ENCODE results near the gene SHPK. TPM values are rescaled to one million over a fixed set of nuclear protein-coding genes. Genes with fewer than 3 reads are reported as not detected.

The SHPK gene
- total and polyA plus RNA-seq, 8 donors, result 7.4 to 10.5 (median 8.8) TPM

DNA sequence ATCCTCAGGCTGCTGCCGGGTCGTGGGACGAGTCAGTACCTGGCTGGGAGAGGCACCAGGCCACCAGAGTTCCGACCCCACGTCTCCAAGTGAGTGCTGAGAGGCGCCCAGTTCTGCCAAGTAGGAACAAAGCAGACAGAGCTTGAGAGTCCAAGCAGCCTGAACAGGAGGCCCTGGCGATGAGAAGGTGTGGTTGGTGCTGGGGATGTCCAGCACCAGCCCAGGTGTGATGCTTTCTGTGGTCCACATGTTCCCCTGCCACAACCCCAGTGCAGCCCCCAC, 21.5 kb upstream of the SHPK start:
- no peak for ATAC-seq

DNA sequence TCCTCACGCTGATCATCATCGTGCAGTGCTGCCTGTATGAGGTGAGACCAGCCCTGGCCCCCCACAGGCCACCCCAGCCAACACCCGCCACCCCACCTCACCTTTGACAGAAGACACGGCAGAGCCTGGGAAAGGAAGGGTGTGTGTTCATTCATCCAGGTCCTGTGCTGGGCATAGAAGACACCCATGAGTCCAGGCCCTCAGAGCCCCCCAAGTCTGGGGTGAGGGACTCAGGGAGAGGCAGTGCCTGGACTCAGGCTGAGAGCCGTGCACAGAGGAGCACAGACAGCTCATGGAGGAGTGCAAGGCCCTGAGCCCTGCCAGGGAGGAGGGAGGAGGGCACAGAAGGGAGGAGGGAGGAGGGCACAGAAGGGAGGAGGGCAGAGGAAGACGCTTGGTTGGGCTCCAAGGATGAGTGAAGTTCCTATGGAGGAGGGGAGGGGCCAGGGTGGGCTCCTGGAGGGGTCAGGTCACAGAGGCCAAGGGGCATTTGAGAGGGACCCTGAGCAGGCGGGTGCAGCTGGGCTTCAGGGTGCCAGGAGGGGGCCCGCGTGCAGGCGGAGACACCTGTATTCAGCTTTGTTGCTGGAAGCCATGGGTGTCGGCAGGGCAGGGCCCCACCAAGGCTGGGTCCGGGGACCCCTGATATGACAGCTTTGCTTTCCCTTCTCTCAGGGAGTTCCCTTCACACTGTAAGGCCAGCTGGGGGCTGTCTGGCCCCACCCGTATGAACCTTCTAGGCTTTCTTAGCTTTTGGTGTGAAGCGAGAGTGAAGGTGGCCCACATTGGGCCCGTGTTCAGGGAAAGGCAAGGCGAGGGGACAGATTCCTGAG, 20.9 kb upstream of the SHPK start:
- TF ChIP-seq, protein P1, sequence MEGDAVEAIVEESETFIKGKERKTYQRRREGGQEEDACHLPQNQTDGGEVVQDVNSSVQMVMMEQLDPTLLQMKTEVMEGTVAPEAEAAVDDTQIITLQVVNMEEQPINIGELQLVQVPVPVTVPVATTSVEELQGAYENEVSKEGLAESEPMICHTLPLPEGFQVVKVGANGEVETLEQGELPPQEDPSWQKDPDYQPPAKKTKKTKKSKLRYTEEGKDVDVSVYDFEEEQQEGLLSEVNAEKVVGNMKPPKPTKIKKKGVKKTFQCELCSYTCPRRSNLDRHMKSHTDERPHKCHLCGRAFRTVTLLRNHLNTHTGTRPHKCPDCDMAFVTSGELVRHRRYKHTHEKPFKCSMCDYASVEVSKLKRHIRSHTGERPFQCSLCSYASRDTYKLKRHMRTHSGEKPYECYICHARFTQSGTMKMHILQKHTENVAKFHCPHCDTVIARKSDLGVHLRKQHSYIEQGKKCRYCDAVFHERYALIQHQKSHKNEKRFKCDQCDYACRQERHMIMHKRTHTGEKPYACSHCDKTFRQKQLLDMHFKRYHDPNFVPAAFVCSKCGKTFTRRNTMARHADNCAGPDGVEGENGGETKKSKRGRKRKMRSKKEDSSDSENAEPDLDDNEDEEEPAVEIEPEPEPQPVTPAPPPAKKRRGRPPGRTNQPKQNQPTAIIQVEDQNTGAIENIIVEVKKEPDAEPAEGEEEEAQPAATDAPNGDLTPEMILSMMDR (IDR thresholded peaks at IDR 0.05), result no peak
- Histone ChIP-seq H3K4me3 (no peak overlapping the region), H3K36me3 (no peaks in the 10 kb centered on the region), H3K27ac (no peak overlapping the region), H3K9me3 (no peaks in the 10 kb centered on the region), H3K4me1 (peaks cover 0 to 3% (median 0%) of the 10 kb centered on the region in 3 donors), H3K27me3 (no peaks in the 10 kb centered on the region)
- 89 to 92% methylated on average over 15 to 16 of the region's 16 CpGs for WGBS, 2 donors
- no peak for ATAC-seq
- no peak for DNase-seq
- intact Hi-C loops (cut with DNase I), result no loop called here
- FAIRE-seq, result no peak

More for the DNA sequence above, 21.5 kb upstream of the SHPK start:
- intact Hi-C loops (cut with DNase I), result no loop called here
- no peak for DNase-seq
- Histone ChIP-seq H3K36me3 (no peaks in the 10 kb centered on the region), H3K9me3 (no peaks in the 10 kb centered on the region), H3K4me1 (peaks cover 0 to 3% (median 0%) of the 10 kb centered on the region in 3 donors), H3K27ac (no peak overlapping the region), H3K4me3 (no peak overlapping the region), H3K27me3 (no peaks in the 10 kb centered on the region)
- no peak for FAIRE-seq
- 89 to 93% methylated on average over 7 of the region's 7 CpGs for WGBS, 2 donors
- TF ChIP-seq, protein P1 (IDR thresholded peaks at IDR 0.05), result no peak

DNA sequence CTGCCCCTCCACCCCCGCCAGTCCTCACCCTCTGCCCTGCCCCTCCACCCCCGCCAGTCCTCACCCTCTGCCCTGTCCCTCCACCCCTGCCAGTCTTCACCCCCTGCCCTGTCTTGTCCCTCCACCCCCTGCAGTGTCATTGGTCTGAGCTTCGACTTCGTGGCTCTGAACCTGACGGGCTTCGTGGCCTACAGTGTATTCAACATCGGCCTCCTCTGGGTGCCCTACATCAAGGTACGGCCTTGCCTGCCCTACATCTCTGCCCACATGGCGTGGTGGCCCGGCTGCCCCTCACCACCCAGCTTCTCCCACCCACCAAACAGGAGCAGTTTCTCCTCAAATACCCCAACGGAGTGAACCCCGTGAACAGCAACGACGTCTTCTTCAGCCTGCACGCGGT, 20.3 kb upstream of the SHPK start:
- ATAC-seq (no peak), DNase-seq (no peak), FAIRE-seq (no peak)
- TF ChIP-seq, protein P1 (IDR thresholded peaks at IDR 0.05), result no peak
- Histone ChIP-seq H3K27ac (no peak overlapping the region), H3K9me3 (no peaks in the 10 kb centered on the region), H3K4me3 (no peak overlapping the region), H3K36me3 (no peaks in the 10 kb centered on the region), H3K27me3 (no peaks in the 10 kb centered on the region), H3K4me1 (peaks cover 0 to 3% (median 0%) of the 10 kb centered on the region in 3 donors)
- intact Hi-C loops (cut with DNase I), result no loop called here
- 89 to 92% methylated on average over 15 of the region's 16 CpGs for WGBS, 2 donors

DNA sequence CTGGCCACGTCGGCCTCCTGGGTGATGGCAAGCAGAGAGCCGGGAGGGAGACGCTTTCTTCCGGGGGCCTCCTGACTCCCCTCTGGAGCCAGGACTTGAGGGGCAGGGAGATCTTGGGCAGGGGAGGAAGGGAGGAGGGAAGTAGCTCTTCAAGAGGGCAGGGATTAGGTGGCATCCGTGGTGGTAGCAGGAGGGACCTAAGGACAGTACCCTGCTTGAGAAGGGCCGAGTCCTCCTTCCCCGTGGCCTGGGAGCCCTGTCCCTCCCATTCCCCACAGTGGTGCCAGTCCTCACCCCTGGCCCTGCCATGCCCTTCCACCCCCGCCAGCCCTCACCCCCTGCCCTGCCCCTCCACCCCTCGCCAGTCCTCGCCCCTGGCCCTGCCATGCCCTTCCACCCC, 19.7 kb upstream of the SHPK start:
- WGBS, 2 donors, result 90% methylated on average over 8 to 11 of the region's 11 CpGs
- DNase-seq (no peak), FAIRE-seq (no peak), ATAC-seq (no peak)
- intact Hi-C loops (cut with DNase I), result no loop called here
- Histone ChIP-seq H3K27me3 (no peaks in the 10 kb centered on the region), H3K36me3 (no peaks in the 10 kb centered on the region), H3K4me3 (no peak overlapping the region), H3K4me1 (peaks cover 0 to 3% (median 0%) of the 10 kb centered on the region in 3 donors), H3K27ac (no peak overlapping the region), H3K9me3 (no peaks in the 10 kb centered on the region)
- TF ChIP-seq, protein P1 (IDR thresholded peaks at IDR 0.05), result no peak

All from pancreas (tissue), 10 donors.